GM12878 (cell line): Measurements from ENCODE around the gene PALMD.

Source experiments
- CTCF ChIP-seq, 3 experiments: IDR thresholded peaks in 2 of 3; conservative IDR thresholded peaks in 1 of 3; 2 replicates each; pipeline ENCODE4 v1.5.1; 2011; ENCODE audit warnings: low read depth in 3 of 3, low read length in 3 of 3, mild to moderate bottlenecking in 3 of 3, control low read depth in 2 of 3, moderate library complexity in 2 of 3, inconsistent platforms in 1 of 3, mixed read lengths in 1 of 3; ENCODE audit not compliant: control insufficient read depth in 2 of 3, insufficient read depth in 1 of 3; ENCODE audit errors: extremely low read depth in 1 of 3
- POLR2A ChIP-seq: IDR thresholded peaks from 2 replicates; pipeline ENCODE4 v1.6.1; 2011; ENCODE audit warnings: low read depth, mild to moderate bottlenecking, low read length
- STAT1 ChIP-seq: fragments of 450-650 bp; conservative IDR thresholded peaks from 2 replicates; pipeline ENCODE4 v1.6.1; 2014; ENCODE audit warnings: antibody characterized with exemption, mild to moderate bottlenecking

- TF ChIP-seq CTCF (IDR thresholded peaks at IDR 0.05 in 2 of 3, conservative IDR thresholded peaks at IDR 0.05 in 1 of 3; ENCODE audit: control insufficient read depth in 2 of 3, extremely low read depth in 1 of 3, insufficient read depth in 1 of 3, low read depth in 3 of 3, low read length in 3 of 3): no peak
- TF ChIP-seq STAT1: no peak
- no peak for TF ChIP-seq POLR2A
These were observed 31.5 kb downstream of the PALMD start for GRCh38 chr1:99677416-99677815.
